CD8-positive, alpha-beta memory T cell (primary cell): Measurements from ENCODE around the gene TNFRSF11A. TPM values are rescaled to one million over a fixed set of nuclear protein-coding genes. Genes with fewer than 3 reads are reported as not detected.

Experiments used
- CTCF ChIA-PET: fragments of 350-600 bp; sonication (Branson Sonifier 250); formaldehyde crosslinking; loops from one replicate; lab custom pipeline; 2021; ENCODE audit warnings: antibody characterized with exemption; lab: Charles Lee
- POLR2A ChIA-PET: fragments of 350-600 bp; sonication (Branson Sonifier 250); formaldehyde crosslinking; loops from one replicate; lab custom pipeline; 2021; ENCODE audit warnings: antibody characterized with exemption; lab: Charles Lee
- DNase-seq, 5 donors: peaks; one replicate each; pipeline versions ENCODE4 v3.0.0 to v3.0.0-alpha.2; 2020 to 2022; ENCODE audit warnings: mixed read lengths in 1 of 5
- H3K27ac ChIP-seq: one replicate; pipeline ENCODE4 v1.7.0; 2013; ENCODE audit warnings: low read depth, mild to moderate bottlenecking, low read length, moderate library complexity
- H3K27me3 ChIP-seq: 2 replicates; pipeline ENCODE4 v1.7.0; 2013; ENCODE audit warnings: low read length, mild to moderate bottlenecking; ENCODE audit not compliant: insufficient read depth, poor library complexity, severe bottlenecking
- H3K36me3 ChIP-seq: 2 replicates; pipeline ENCODE4 v1.7.0; 2013; ENCODE audit warnings: mild to moderate bottlenecking, low read length, moderate library complexity; ENCODE audit not compliant: insufficient read depth
- H3K4me1 ChIP-seq: 2 replicates; pipeline ENCODE4 v1.7.0; 2013; ENCODE audit warnings: mild to moderate bottlenecking, low read length, moderate library complexity; ENCODE audit not compliant: insufficient read depth
- H3K4me3 ChIP-seq: 2 replicates; pipeline ENCODE4 v1.7.0; 2013; ENCODE audit warnings: mild to moderate bottlenecking, low read length
- H3K9me3 ChIP-seq: 2 replicates; pipeline ENCODE4 v1.7.0; 2013; ENCODE audit warnings: mild to moderate bottlenecking, low read length
- H3K27ac Mint-ChIP-seq, 8 donors: one replicate each; pipeline ENCODE4 v1.8.0; 2020 to 2021; ENCODE audit warnings: mixed read lengths in 8 of 8, mild to moderate bottlenecking in 6 of 8, inconsistent platforms in 3 of 8, moderate library complexity in 3 of 8
- H3K27me3 Mint-ChIP-seq, 2 donors: one replicate each; pipeline ENCODE4 v1.8.0; 2020 to 2021; ENCODE audit warnings: mixed read lengths in 2 of 2, mild to moderate bottlenecking in 1 of 2, moderate library complexity in 1 of 2
- H3K36me3 Mint-ChIP-seq, 3 donors: one replicate each; pipeline ENCODE4 v1.8.0; 2020 to 2021; ENCODE audit warnings: mixed read lengths in 3 of 3, inconsistent platforms in 1 of 3, mild to moderate bottlenecking in 1 of 3
- H3K4me1 Mint-ChIP-seq, 3 donors: one replicate each; pipeline ENCODE4 v1.8.0; 2020 to 2021; ENCODE audit warnings: mixed read lengths in 3 of 3, inconsistent platforms in 1 of 3, mild to moderate bottlenecking in 1 of 3
- H3K4me3 Mint-ChIP-seq, 7 donors: one replicate each; pipeline ENCODE4 v1.8.0; 2020 to 2021; ENCODE audit warnings: mixed read lengths in 7 of 7, mild to moderate bottlenecking in 6 of 7, moderate library complexity in 4 of 7, inconsistent platforms in 2 of 7
- H3K9me3 Mint-ChIP-seq, 5 donors: one replicate each; pipeline ENCODE4 v1.8.0; 2020 to 2022; ENCODE audit warnings: mixed read lengths in 5 of 5, mild to moderate bottlenecking in 3 of 5, moderate library complexity in 2 of 5, inconsistent platforms in 1 of 5
- polyA plus RNA-seq: library from polyadenylated mRNA; unstranded; fragments of 300-500 nt; fragmentation: Illumina TruSeq; gene quantifications from one replicate; pipeline ENCODE4 v1.2.3, GENCODE V29; 2021
- total RNA-seq, 2 experiments: library from RNA; stranded (reverse); gene quantifications; one replicate each; pipeline ENCODE4 v1.2.3, GENCODE V29; 2021

The TNFRSF11A gene
- total and polyA plus RNA-seq, 3 experiments from 2014 or later: 0.12 to 3.1 (median 2.5) TPM

GRCh38 chr18:62335494-62335893 lies 10.4 kb downstream of the TNFRSF11A start:
- Histone ChIP-seq H3K4me3 (no peak overlapping the region), H3K9me3 (no peaks in the 10 kb centered on the region), H3K27me3 (peaks cover 5% of the 10 kb centered on the region), H3K4me1 (no peaks in the 10 kb centered on the region), H3K27ac (no peak overlapping the region), H3K36me3 (no peaks in the 10 kb centered on the region)
- DNase-seq: no peak
- Mint-ChIP-seq H3K27ac (no peak overlapping the region), H3K4me1 (peaks cover 0 to 5% (median 0%) of the 10 kb centered on the region in 3 donors), H3K36me3 (peaks cover 0 to 3% (median 0%) of the 10 kb centered on the region in 3 donors), H3K9me3 (no peaks in the 10 kb centered on the region), H3K4me3 (no peak overlapping the region), H3K27me3 (peaks cover 26 to 70% of the 10 kb centered on the region in 2 donors)
- CTCF ChIA-PET: no interaction called here
- POLR2A ChIA-PET: no interaction called here

- Mint-ChIP-seq H3K27ac (peak overlapping the region in 1 of 8 donors; percentile 7), H3K4me3 (no peak overlapping the region), H3K4me1 (peaks cover 0 to 5% (median 0%) of the 10 kb centered on the region in 3 donors), H3K36me3 (peaks cover 0 to 3% (median 0%) of the 10 kb centered on the region in 3 donors), H3K27me3 (peaks cover 16 to 68% of the 10 kb centered on the region in 2 donors), H3K9me3 (no peaks in the 10 kb centered on the region)
- POLR2A ChIA-PET: no interaction called here
- no peaks in the 10 kb centered on the region for H3K4me1 ChIP-seq
- no peak overlapping the region for H3K4me3 ChIP-seq
- CTCF ChIA-PET: no interaction called here
- no peak for DNase-seq
- no peak overlapping the region for H3K27ac ChIP-seq
- no peaks in the 10 kb centered on the region for H3K9me3 ChIP-seq
- H3K27me3 ChIP-seq: peaks cover 5% of the 10 kb centered on the region
- no peaks in the 10 kb centered on the region for H3K36me3 ChIP-seq
Measured at GRCh38 chr18:62336618-62337017, 11.5 kb downstream of the TNFRSF11A start.

DNA sequence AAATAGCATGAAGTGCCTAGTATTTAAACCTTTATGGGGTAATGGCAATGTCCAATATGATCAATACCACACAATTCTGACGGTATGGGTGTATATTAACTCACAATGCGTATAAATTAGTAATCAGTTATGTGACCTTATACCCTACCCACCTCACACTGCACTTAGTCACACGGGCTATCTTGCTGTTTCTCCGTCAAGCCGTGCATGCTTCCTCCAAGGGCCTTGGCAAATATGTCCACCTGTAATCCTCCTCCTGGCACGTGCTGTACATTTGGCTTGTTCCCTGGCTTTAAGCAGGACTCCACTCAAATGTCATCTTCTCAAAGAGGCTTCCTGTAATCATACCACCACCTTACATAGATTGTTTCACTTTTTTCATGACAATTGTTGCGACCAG lies 12.2 kb downstream of the TNFRSF11A start:
- H3K4me1 ChIP-seq: no peaks in the 10 kb centered on the region
- no peak for DNase-seq
- H3K36me3 Mint-ChIP-seq: peaks cover 0 to 3% (median 0%) of the 10 kb centered on the region in 3 donors
- H3K27me3 ChIP-seq: peaks cover 5% of the 10 kb centered on the region
- H3K9me3 ChIP-seq: no peaks in the 10 kb centered on the region
- H3K4me1 Mint-ChIP-seq: peaks cover 0 to 5% (median 0%) of the 10 kb centered on the region in 3 donors
- H3K27ac Mint-ChIP-seq: no peak overlapping the region
- no peak overlapping the region for H3K27ac ChIP-seq
- H3K27me3 Mint-ChIP-seq: peaks cover 13 to 61% of the 10 kb centered on the region in 2 donors
- H3K9me3 Mint-ChIP-seq: no peaks in the 10 kb centered on the region
- CTCF ChIA-PET: no interaction called here
- H3K4me3 Mint-ChIP-seq: no peak overlapping the region
- H3K4me3 ChIP-seq: no peak overlapping the region
- no peaks in the 10 kb centered on the region for H3K36me3 ChIP-seq
- POLR2A ChIA-PET: no interaction called here

- Histone ChIP-seq H3K36me3 (no peaks in the 10 kb centered on the region), H3K27ac (no peak overlapping the region), H3K4me3 (no peak overlapping the region), H3K4me1 (no peaks in the 10 kb centered on the region), H3K9me3 (no peaks in the 10 kb centered on the region), H3K27me3 (no peaks in the 10 kb centered on the region)
- Mint-ChIP-seq H3K4me1 (peaks cover 0 to 5% (median 0%) of the 10 kb centered on the region in 3 donors), H3K36me3 (peaks cover 0 to 3% (median 0%) of the 10 kb centered on the region in 3 donors), H3K27me3 (peaks cover 13 to 55% of the 10 kb centered on the region in 2 donors), H3K9me3 (no peaks in the 10 kb centered on the region), H3K4me3 (no peak overlapping the region), H3K27ac (peak overlapping the region in 1 of 8 donors; percentile 73)
- CTCF ChIA-PET: no interaction called here
- DNase-seq: no peak
- POLR2A ChIA-PET: no interaction called here
Measured at GRCh38 chr18:62338446-62339105, 13.5 kb downstream of the TNFRSF11A start.

GRCh38 chr18:62339106-62339988 lies 14.2 kb downstream of the TNFRSF11A start:
- Histone ChIP-seq H3K27me3 (no peaks in the 10 kb centered on the region), H3K4me3 (no peak overlapping the region), H3K4me1 (no peaks in the 10 kb centered on the region), H3K36me3 (no peaks in the 10 kb centered on the region), H3K27ac (no peak overlapping the region), H3K9me3 (no peaks in the 10 kb centered on the region)
- H3K4me1 Mint-ChIP-seq: peaks cover 0 to 5% (median 0%) of the 10 kb centered on the region in 3 donors
- H3K36me3 Mint-ChIP-seq: peaks cover 0 to 3% (median 0%) of the 10 kb centered on the region in 3 donors
- DNase-seq: no peak
- peak overlapping the region in 1 of 8 donors; percentile 73 for H3K27ac Mint-ChIP-seq
- peaks cover 10 to 52% of the 10 kb centered on the region in 2 donors for H3K27me3 Mint-ChIP-seq
- ChIA-PET POLR2A (no interaction called here), CTCF (no interaction called here)
- H3K9me3 Mint-ChIP-seq: no peaks in the 10 kb centered on the region
- peak overlapping the region in 2 of 7 donors; percentile 16 to 37 for H3K4me3 Mint-ChIP-seq

- CTCF ChIA-PET: no interaction called here
- no peaks in the 10 kb centered on the region for H3K9me3 ChIP-seq
- Mint-ChIP-seq H3K36me3 (no peaks in the 10 kb centered on the region), H3K4me1 (peaks cover 0 to 5% (median 0%) of the 10 kb centered on the region in 3 donors), H3K27me3 (peaks cover 6 to 41% of the 10 kb centered on the region in 2 donors), H3K4me3 (no peak overlapping the region), H3K9me3 (no peaks in the 10 kb centered on the region), H3K27ac (no peak overlapping the region)
- POLR2A ChIA-PET: no interaction called here
- no peak for DNase-seq
- no peaks in the 10 kb centered on the region for H3K27me3 ChIP-seq
- H3K27ac ChIP-seq: no peak overlapping the region
- no peaks in the 10 kb centered on the region for H3K4me1 ChIP-seq
- H3K36me3 ChIP-seq: no peaks in the 10 kb centered on the region
- no peak overlapping the region for H3K4me3 ChIP-seq
Measured at GRCh38 chr18:62340996-62341395, 15.9 kb downstream of the TNFRSF11A start.

DNA sequence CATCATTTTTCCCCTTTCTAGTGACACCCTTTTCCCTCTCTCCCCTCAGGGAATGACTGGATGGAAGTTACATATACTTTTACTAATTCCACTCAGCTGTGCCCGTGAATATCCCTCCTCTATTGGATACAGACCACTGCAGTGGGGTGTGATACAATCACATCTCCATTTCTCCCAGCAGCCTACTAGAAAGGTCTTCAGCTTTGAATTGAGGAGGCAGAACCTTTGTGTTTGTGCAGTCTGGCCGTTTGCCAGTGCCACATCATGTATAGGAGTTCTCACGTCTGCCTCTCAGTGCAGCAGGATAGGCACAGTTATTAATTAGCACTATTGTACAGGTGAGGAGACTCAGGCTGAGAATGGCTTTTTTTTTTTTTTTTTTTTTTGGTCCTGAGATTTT lies 16.4 kb downstream of the TNFRSF11A start:
- Histone ChIP-seq H3K27ac (no peak overlapping the region), H3K4me3 (no peak overlapping the region), H3K27me3 (no peaks in the 10 kb centered on the region), H3K36me3 (no peaks in the 10 kb centered on the region), H3K9me3 (no peaks in the 10 kb centered on the region), H3K4me1 (no peaks in the 10 kb centered on the region)
- POLR2A ChIA-PET: no interaction called here
- H3K4me1 Mint-ChIP-seq: peaks cover 0 to 5% (median 0%) of the 10 kb centered on the region in 3 donors
- H3K36me3 Mint-ChIP-seq: no peaks in the 10 kb centered on the region
- peaks cover 6 to 39% of the 10 kb centered on the region in 2 donors for H3K27me3 Mint-ChIP-seq
- DNase-seq: no peak
- no peak overlapping the region for H3K27ac Mint-ChIP-seq
- CTCF ChIA-PET: no interaction called here
- no peak overlapping the region for H3K4me3 Mint-ChIP-seq
- no peaks in the 10 kb centered on the region for H3K9me3 Mint-ChIP-seq

DNA sequence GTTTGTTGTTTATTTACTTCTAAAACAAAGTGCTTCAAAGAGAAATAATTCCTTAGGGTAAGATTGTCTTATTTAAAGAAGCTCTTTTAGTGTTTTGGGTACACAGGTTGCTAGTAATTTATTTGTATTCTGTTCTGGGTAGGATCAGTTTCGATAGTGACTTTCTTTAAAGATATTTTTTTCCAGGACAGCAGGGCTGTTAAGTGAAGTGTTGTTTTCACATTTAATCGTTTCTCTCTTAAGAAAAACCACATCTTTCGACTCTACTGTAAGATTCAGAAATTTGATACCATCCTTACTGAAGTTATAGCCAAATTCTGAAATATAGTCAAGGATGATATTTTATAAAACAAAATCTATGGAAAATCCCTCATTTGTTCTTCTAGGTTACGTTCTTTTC lies 17.8 kb downstream of the TNFRSF11A start:
- no peaks in the 10 kb centered on the region for H3K27me3 ChIP-seq
- H3K27me3 Mint-ChIP-seq: peaks cover 7 to 35% of the 10 kb centered on the region in 2 donors
- no peak overlapping the region for H3K27ac ChIP-seq
- H3K9me3 Mint-ChIP-seq: no peaks in the 10 kb centered on the region
- no peaks in the 10 kb centered on the region for H3K36me3 Mint-ChIP-seq
- no peaks in the 10 kb centered on the region for H3K4me1 ChIP-seq
- H3K4me3 Mint-ChIP-seq: no peak overlapping the region
- POLR2A ChIA-PET: no interaction called here
- DNase-seq: no peak
- no peak overlapping the region for H3K4me3 ChIP-seq
- peaks cover 0 to 5% (median 0%) of the 10 kb centered on the region in 3 donors for H3K4me1 Mint-ChIP-seq
- no peaks in the 10 kb centered on the region for H3K9me3 ChIP-seq
- CTCF ChIA-PET: no interaction called here
- H3K36me3 ChIP-seq: no peaks in the 10 kb centered on the region
- H3K27ac Mint-ChIP-seq: peak overlapping the region in 2 of 8 donors; percentile 40 to 48
